Neural cell (in vitro differentiated cells): Measurements from ENCODE around the gene C6orf132. TPM values are rescaled to one million over a fixed set of nuclear protein-coding genes. Genes with fewer than 3 reads are reported as not detected.
A peak's percentile ranks its signal among the peaks of the same experiment; 100 is the strongest.

Experiments used
- H2AFZ ChIP-seq: fragments of 200-600, 300-800 bp; sonication (generic), shearing (Covaris generic); 2 replicates; pipeline ENCODE4 v1.6.0; 2014; ENCODE audit warnings: low read depth, mild to moderate bottlenecking, antibody characterized with exemption, low read length, moderate library complexity
- H3F3A ChIP-seq: fragments of 200-600 bp; shearing (Covaris generic); 2 replicates; pipeline ENCODE4 v1.6.1; 2016; ENCODE audit warnings: mild to moderate bottlenecking, moderate library complexity, mixed read lengths, antibody characterized with exemption, low read length; ENCODE audit not compliant: insufficient read depth, poor library complexity, severe bottlenecking
- H3K27ac ChIP-seq: fragments of 200-600, 300-800 bp; sonication (generic), shearing (Covaris generic); 2 replicates; pipeline ENCODE4 v1.5.1; 2014; ENCODE audit warnings: mild to moderate bottlenecking, low read length, moderate library complexity
- H3K27me3 ChIP-seq: fragments of 300-800, 200-600 bp; sonication (generic), shearing (Covaris generic); 2 replicates; pipeline ENCODE4 v1.6.0; 2014; ENCODE audit warnings: mild to moderate bottlenecking, low read depth, low read length, moderate library complexity; ENCODE audit not compliant: insufficient read depth
- H3K36me3 ChIP-seq: fragments of 300-800, 200-600 bp; sonication (generic), shearing (Covaris generic); 2 replicates; pipeline ENCODE4 v1.5.1; 2014; ENCODE audit warnings: mild to moderate bottlenecking, antibody characterized with exemption, low read length, moderate library complexity; ENCODE audit not compliant: insufficient read depth
- H3K4me2 ChIP-seq: fragments of 300-800, 200-600 bp; sonication (generic), shearing (Covaris generic); 2 replicates; pipeline ENCODE4 v1.6.0; 2014; ENCODE audit warnings: mild to moderate bottlenecking, low read length
- H3K4me3 ChIP-seq: fragments of 300-800, 200-600 bp; sonication (generic), shearing (Covaris generic); 2 replicates; pipeline ENCODE4 v1.5.1; 2014; ENCODE audit warnings: mild to moderate bottlenecking, low read length, moderate library complexity
- H3K79me2 ChIP-seq: fragments of 200-600 bp; shearing (Covaris generic); replicated peaks from 2 replicates; pipeline ENCODE4 v1.6.0; 2014; ENCODE audit warnings: mild to moderate bottlenecking, low read length, moderate library complexity; ENCODE audit not compliant: insufficient read depth
- H3K9ac ChIP-seq: fragments of 300-800, 200-600 bp; sonication (generic), shearing (Covaris generic); 2 replicates; pipeline ENCODE4 v1.6.1; 2016; ENCODE audit warnings: mild to moderate bottlenecking, low read length, mixed read lengths
- H3K9me2 ChIP-seq: fragments of 200-600 bp; shearing (Covaris generic); 2 replicates; pipeline ENCODE4 v1.6.1; 2016; ENCODE audit warnings: mild to moderate bottlenecking, low read length, mixed read lengths; ENCODE audit not compliant: insufficient read depth
- H3K9me3 ChIP-seq: fragments of 200-600, 300-800 bp; sonication (generic), shearing (Covaris generic); 2 replicates; pipeline ENCODE4 v1.6.1; 2016; ENCODE audit warnings: mild to moderate bottlenecking, mixed run types, low read length, moderate library complexity, mixed read lengths
- H4K20me1 ChIP-seq: fragments of 200-600 bp; shearing (Covaris generic); 2 replicates; pipeline ENCODE4 v1.6.1; 2016; ENCODE audit warnings: mild to moderate bottlenecking, mixed run types; ENCODE audit not compliant: insufficient read depth
- EP300 ChIP-seq: fragments of 450-650 bp; conservative IDR thresholded peaks from 2 replicates; pipeline ENCODE4 v1.6.1; 2014; ENCODE audit warnings: antibody characterized with exemption, mild to moderate bottlenecking, moderate library complexity; ENCODE audit not compliant: poor library complexity, severe bottlenecking
- EZH2 ChIP-seq: fragments of 200-600, 300-800 bp; shearing (Covaris generic), sonication (generic); IDR thresholded peaks from 2 replicates; pipeline ENCODE4 v1.6.1; 2014; ENCODE audit warnings: antibody characterized with exemption, low read length, borderline replicate concordance, mild to moderate bottlenecking; ENCODE audit not compliant: insufficient read depth, poor library complexity, severe bottlenecking
- MXI1 ChIP-seq: fragments of 450-650 bp; conservative IDR thresholded peaks from 2 replicates; pipeline ENCODE4 v1.6.1; 2014; ENCODE audit warnings: antibody characterized with exemption, mild to moderate bottlenecking; ENCODE audit not compliant: poor library complexity, severe bottlenecking
- POLR2AphosphoS5 ChIP-seq: IDR thresholded peaks from 2 replicates; pipeline ENCODE4 v1.6.1; 2012
- RAD21 ChIP-seq: fragments of 450-650 bp; conservative IDR thresholded peaks from 2 replicates; pipeline ENCODE4 v1.6.1; 2014; ENCODE audit warnings: antibody characterized with exemption, mild to moderate bottlenecking, moderate library complexity
- SMC3 ChIP-seq: fragments of 450-650 bp; conservative IDR thresholded peaks from 2 replicates; pipeline ENCODE4 v1.6.1; 2014; ENCODE audit warnings: antibody characterized with exemption, mild to moderate bottlenecking, moderate library complexity; ENCODE audit not compliant: poor library complexity
- TAF1 ChIP-seq: IDR thresholded peaks from 2 replicates; pipeline ENCODE4 v1.6.1; 2012; ENCODE audit warnings: low read depth
- polyA plus RNA-seq: library from polyadenylated mRNA; depleted of rRNA; stranded (reverse); fragments of >200 nt; gene quantifications from 2 replicates; pipeline ENCODE4 v1.2.3, GENCODE V29; 2014
- TF ChIP-seq, protein P1 (sequence below): fragments of 450-650 bp; IDR thresholded peaks from 2 replicates; pipeline ENCODE4 v1.5.1; 2014; ENCODE audit warnings: antibody characterized with exemption, mild to moderate bottlenecking, moderate library complexity; ENCODE audit not compliant: poor library complexity, severe bottlenecking
- TF ChIP-seq, protein P2 (sequence below): IDR thresholded peaks from 2 replicates; pipeline ENCODE4 v1.6.1; 2012; ENCODE audit warnings: borderline replicate concordance

The C6orf132 gene
- polyA plus RNA-seq, 1 donor from 2014 or later: not detected

- Histone ChIP-seq H3K4me3 (no peak overlapping the region), H2AFZ (no peak overlapping the region)
Measured at GRCh38 chr6:42137194-42137753, 5.1 kb downstream of the C6orf132 start.

DNA sequence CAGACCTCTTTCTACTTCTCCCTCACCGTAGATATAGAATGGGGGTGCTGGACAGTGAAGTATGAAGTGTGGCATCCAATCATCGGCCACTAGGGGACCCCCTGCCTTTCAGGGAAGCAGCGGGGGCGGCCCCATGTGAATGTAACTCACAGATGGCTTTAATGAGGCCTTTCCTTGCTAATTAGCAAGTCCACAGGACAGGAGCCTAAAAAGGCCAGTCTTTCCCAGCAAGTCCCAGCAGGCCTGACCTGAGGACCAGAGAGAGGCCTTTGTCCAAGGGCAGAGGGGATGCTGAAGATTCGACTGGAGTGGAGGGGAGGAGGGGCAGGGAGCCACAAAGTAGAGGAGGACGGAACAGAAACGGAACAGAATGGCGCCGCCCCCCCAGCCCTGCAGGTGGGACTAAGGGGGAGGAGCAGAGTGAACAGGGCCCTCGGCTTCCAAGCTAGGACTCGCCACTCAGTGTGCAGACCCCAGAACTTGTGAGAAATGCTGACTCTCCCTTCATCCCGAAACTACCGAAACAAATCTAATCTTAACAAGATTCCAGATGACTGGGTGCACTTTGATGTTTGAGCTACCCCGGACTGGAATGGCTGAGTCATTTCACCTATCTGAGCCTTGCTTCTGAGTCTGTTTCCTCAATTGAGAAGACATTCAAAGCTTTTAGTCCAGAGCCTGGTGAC, 5.8 kb downstream of the C6orf132 start:
- Histone ChIP-seq H3K9ac (no peak overlapping the region), H2AFZ (no peak overlapping the region), H3F3A (no peaks in the 10 kb centered on the region), H3K27ac (no peak overlapping the region), H3K9me3 (no peaks in the 10 kb centered on the region), H3K36me3 (no peaks in the 10 kb centered on the region), H3K27me3 (peaks cover 4% of the 10 kb centered on the region), H3K79me2 (no peaks in the 10 kb centered on the region), H3K4me3 (no peak overlapping the region), H3K4me2 (no peak overlapping the region), H3K9me2 (no peaks in the 10 kb centered on the region), H4K20me1 (no peaks in the 10 kb centered on the region)
- TF ChIP-seq, protein P1, sequence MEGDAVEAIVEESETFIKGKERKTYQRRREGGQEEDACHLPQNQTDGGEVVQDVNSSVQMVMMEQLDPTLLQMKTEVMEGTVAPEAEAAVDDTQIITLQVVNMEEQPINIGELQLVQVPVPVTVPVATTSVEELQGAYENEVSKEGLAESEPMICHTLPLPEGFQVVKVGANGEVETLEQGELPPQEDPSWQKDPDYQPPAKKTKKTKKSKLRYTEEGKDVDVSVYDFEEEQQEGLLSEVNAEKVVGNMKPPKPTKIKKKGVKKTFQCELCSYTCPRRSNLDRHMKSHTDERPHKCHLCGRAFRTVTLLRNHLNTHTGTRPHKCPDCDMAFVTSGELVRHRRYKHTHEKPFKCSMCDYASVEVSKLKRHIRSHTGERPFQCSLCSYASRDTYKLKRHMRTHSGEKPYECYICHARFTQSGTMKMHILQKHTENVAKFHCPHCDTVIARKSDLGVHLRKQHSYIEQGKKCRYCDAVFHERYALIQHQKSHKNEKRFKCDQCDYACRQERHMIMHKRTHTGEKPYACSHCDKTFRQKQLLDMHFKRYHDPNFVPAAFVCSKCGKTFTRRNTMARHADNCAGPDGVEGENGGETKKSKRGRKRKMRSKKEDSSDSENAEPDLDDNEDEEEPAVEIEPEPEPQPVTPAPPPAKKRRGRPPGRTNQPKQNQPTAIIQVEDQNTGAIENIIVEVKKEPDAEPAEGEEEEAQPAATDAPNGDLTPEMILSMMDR: peak; percentile 27
- TF ChIP-seq EP300: no peak

More at GRCh38 chr6:42137194-42137753, 5.1 kb downstream of the C6orf132 start:
- no peaks in the 10 kb centered on the region for H3K79me2 ChIP-seq
- H3K27me3 ChIP-seq: peaks cover 10% of the 10 kb centered on the region
- no peaks in the 10 kb centered on the region for H3K9me3 ChIP-seq
- H3K27ac ChIP-seq: no peak overlapping the region
- no peak overlapping the region for H3K9ac ChIP-seq
- no peak for TF ChIP-seq MXI1
- TF ChIP-seq TAF1: no peak
- TF ChIP-seq, protein P1: no peak
- TF ChIP-seq RAD21: no peak
- no peak for TF ChIP-seq EZH2
- no peak for TF ChIP-seq EP300
- TF ChIP-seq, protein P2, sequence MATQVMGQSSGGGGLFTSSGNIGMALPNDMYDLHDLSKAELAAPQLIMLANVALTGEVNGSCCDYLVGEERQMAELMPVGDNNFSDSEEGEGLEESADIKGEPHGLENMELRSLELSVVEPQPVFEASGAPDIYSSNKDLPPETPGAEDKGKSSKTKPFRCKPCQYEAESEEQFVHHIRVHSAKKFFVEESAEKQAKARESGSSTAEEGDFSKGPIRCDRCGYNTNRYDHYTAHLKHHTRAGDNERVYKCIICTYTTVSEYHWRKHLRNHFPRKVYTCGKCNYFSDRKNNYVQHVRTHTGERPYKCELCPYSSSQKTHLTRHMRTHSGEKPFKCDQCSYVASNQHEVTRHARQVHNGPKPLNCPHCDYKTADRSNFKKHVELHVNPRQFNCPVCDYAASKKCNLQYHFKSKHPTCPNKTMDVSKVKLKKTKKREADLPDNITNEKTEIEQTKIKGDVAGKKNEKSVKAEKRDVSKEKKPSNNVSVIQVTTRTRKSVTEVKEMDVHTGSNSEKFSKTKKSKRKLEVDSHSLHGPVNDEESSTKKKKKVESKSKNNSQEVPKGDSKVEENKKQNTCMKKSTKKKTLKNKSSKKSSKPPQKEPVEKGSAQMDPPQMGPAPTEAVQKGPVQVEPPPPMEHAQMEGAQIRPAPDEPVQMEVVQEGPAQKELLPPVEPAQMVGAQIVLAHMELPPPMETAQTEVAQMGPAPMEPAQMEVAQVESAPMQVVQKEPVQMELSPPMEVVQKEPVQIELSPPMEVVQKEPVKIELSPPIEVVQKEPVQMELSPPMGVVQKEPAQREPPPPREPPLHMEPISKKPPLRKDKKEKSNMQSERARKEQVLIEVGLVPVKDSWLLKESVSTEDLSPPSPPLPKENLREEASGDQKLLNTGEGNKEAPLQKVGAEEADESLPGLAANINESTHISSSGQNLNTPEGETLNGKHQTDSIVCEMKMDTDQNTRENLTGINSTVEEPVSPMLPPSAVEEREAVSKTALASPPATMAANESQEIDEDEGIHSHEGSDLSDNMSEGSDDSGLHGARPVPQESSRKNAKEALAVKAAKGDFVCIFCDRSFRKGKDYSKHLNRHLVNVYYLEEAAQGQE: no peak
- no peak for TF ChIP-seq SMC3
- no peak for TF ChIP-seq POLR2AphosphoS5
- H3K36me3 ChIP-seq: no peaks in the 10 kb centered on the region
- no peaks in the 10 kb centered on the region for H4K20me1 ChIP-seq
- no peaks in the 10 kb centered on the region for H3K9me2 ChIP-seq
- no peak overlapping the region for H3K4me2 ChIP-seq
- no peaks in the 10 kb centered on the region for H3F3A ChIP-seq
